ENCODE results near the gene MCCC2. TPM values are rescaled to one million over a fixed set of nuclear protein-coding genes. Genes with fewer than 3 reads are reported as not detected.
"Not testable (repeated sequence)": the region's sequence is repeated elsewhere in the genome, so short reads cannot be mapped to it uniquely, and the experiment has no call there.

Gene MCCC2
- total RNA-seq, 1 experiment from 2014 or later, result 98.7 TPM

- BruUV-seq (replicated peaks), result no TSS peak
- Mint-ChIP-seq H3K36me3 (ENCODE audit: insufficient read depth, unreplicated experiment) (peaks cover 6% of the 10 kb centered on the region), H3K4me1 (ENCODE audit: low read depth, unreplicated experiment) (peaks cover 8% of the 10 kb centered on the region), H3K9me3 (ENCODE audit: low read depth, unreplicated experiment) (no peaks in the 10 kb centered on the region), H3K4me3 (ENCODE audit: low read depth, unreplicated experiment) (no peak overlapping the region), H3K27me3 (ENCODE audit: unreplicated experiment) (no peaks in the 10 kb centered on the region), H3K27ac (ENCODE audit: unreplicated experiment) (no peak overlapping the region)
- TF ChIP-seq, protein P1, sequence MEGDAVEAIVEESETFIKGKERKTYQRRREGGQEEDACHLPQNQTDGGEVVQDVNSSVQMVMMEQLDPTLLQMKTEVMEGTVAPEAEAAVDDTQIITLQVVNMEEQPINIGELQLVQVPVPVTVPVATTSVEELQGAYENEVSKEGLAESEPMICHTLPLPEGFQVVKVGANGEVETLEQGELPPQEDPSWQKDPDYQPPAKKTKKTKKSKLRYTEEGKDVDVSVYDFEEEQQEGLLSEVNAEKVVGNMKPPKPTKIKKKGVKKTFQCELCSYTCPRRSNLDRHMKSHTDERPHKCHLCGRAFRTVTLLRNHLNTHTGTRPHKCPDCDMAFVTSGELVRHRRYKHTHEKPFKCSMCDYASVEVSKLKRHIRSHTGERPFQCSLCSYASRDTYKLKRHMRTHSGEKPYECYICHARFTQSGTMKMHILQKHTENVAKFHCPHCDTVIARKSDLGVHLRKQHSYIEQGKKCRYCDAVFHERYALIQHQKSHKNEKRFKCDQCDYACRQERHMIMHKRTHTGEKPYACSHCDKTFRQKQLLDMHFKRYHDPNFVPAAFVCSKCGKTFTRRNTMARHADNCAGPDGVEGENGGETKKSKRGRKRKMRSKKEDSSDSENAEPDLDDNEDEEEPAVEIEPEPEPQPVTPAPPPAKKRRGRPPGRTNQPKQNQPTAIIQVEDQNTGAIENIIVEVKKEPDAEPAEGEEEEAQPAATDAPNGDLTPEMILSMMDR (IDR thresholded peaks at IDR 0.05; ENCODE audit: unreplicated experiment), result no peak
- intact Hi-C loops (cut with micrococcal nuclease; ENCODE audit: unreplicated experiment), result no loop called here
- DNase-seq, result no peak
- CTCF ChIA-PET, result interaction anchor here (0.5 kb wide), 1 partner anchor 163 kb away, joined by 6 read pairs; no protein-coding TSS in a partner anchor
Measured at GRCh38 chr5:71633255-71634155, 46.4 kb downstream of the MCCC2 start.

DNA sequence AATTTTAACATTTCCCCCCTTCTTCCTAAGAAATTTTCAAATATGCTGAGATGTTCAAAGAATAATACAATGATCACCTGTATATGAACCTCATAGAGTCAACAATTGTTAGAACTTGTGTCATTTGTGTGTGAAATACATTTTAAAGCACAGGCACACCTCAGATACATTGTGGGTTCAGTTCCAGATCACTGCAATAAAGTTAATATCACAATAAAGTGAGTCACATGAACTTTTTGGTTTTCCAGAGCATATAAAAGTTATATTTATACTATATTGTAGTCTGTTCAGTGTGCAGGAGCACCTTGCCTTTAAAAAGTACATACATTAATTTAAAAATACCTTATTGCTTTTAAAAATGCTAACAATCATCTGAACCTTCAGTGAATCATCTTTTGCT lies 50.0 kb downstream of the MCCC2 start:
- CTCF ChIA-PET, result no interaction called here
- H3K36me3 Mint-ChIP-seq (ENCODE audit: insufficient read depth, unreplicated experiment), result peaks cover 19% of the 10 kb centered on the region
- DNase-seq, result no peak
- intact Hi-C loops (cut with micrococcal nuclease; ENCODE audit: unreplicated experiment), result no loop called here
- no peak overlapping the region for H3K4me3 Mint-ChIP-seq (ENCODE audit: low read depth, unreplicated experiment)
- H3K27me3 Mint-ChIP-seq (ENCODE audit: unreplicated experiment), result no peaks in the 10 kb centered on the region
- peaks cover 3% of the 10 kb centered on the region for H3K4me1 Mint-ChIP-seq (ENCODE audit: low read depth, unreplicated experiment)
- TF ChIP-seq, protein P1 (IDR thresholded peaks at IDR 0.05; ENCODE audit: unreplicated experiment), result no peak
- BruUV-seq (replicated peaks), result no TSS peak
- no peak overlapping the region for H3K27ac Mint-ChIP-seq (ENCODE audit: unreplicated experiment)
- H3K9me3 Mint-ChIP-seq (ENCODE audit: low read depth, unreplicated experiment), result no peaks in the 10 kb centered on the region

DNA sequence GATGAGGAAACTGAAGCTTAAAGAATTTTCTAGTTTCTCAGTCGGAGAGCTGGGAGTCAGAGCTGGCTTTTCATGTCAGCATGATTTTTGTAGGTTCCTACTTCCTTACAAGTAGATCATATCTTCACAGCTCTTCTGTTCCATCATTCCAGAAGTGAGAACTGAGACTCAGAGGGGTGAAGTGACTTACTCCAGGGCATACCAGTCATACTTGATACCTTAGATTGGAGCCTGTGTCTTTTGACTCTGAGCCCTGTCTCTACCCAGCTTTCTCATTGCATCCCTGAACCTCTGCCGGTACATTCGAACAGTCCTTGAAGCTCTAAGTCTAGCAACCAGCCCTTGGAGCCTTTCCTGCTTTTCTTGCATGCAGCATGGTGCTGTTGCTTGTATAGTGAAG lies 53.3 kb downstream of the MCCC2 start:
- CTCF ChIA-PET, result no interaction called here
- Mint-ChIP-seq H3K4me3 (ENCODE audit: low read depth, unreplicated experiment) (no peak overlapping the region), H3K27me3 (ENCODE audit: unreplicated experiment) (no peaks in the 10 kb centered on the region), H3K4me1 (ENCODE audit: low read depth, unreplicated experiment) (no peaks in the 10 kb centered on the region), H3K27ac (ENCODE audit: unreplicated experiment) (no peak overlapping the region), H3K9me3 (ENCODE audit: low read depth, unreplicated experiment) (no peaks in the 10 kb centered on the region), H3K36me3 (ENCODE audit: insufficient read depth, unreplicated experiment) (peaks cover 17% of the 10 kb centered on the region)
- BruUV-seq (replicated peaks), result no TSS peak
- intact Hi-C loops (cut with micrococcal nuclease; ENCODE audit: unreplicated experiment), result no loop called here
- DNase-seq, result no peak
- TF ChIP-seq, protein P1 (IDR thresholded peaks at IDR 0.05; ENCODE audit: unreplicated experiment), result no peak

DNA sequence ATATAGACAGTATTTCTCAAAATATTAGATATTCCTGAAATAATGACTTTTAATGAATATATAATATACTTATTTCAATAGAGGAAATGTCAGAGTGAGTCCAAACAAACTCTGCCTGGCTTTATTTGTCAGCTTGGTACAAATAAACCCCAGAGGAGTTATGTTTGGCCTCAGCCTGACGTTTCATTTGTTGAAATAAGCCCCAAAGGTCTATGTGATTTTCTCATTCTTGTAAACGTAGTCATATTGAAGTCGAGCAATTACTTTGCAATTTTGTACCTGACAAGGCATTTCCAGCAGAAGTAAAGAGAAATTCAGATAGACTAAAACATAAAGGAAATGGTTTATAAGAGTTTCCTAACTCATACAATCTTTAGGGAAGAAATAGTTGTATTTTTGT lies 57.9 kb downstream of the MCCC2 start:
- Mint-ChIP-seq H3K27me3 (ENCODE audit: unreplicated experiment) (no peaks in the 10 kb centered on the region), H3K36me3 (ENCODE audit: insufficient read depth, unreplicated experiment) (peaks cover 39% of the 10 kb centered on the region), H3K4me1 (ENCODE audit: low read depth, unreplicated experiment) (no peaks in the 10 kb centered on the region), H3K4me3 (ENCODE audit: low read depth, unreplicated experiment) (no peak overlapping the region), H3K27ac (ENCODE audit: unreplicated experiment) (no peak overlapping the region), H3K9me3 (ENCODE audit: low read depth, unreplicated experiment) (no peaks in the 10 kb centered on the region)
- TF ChIP-seq, protein P1 (IDR thresholded peaks at IDR 0.05; ENCODE audit: unreplicated experiment), result no peak
- no TSS peak for BruUV-seq (replicated peaks)
- intact Hi-C loops (cut with micrococcal nuclease; ENCODE audit: unreplicated experiment), result no loop called here
- CTCF ChIA-PET, result no interaction called here
- DNase-seq, result no peak

- H3K27ac Mint-ChIP-seq (ENCODE audit: unreplicated experiment); intact Hi-C loops (cut with micrococcal nuclease; ENCODE audit: unreplicated experiment); DNase-seq; H3K9me3 Mint-ChIP-seq (ENCODE audit: low read depth, unreplicated experiment); H3K27me3 Mint-ChIP-seq (ENCODE audit: unreplicated experiment); CTCF ChIA-PET; H3K4me1 Mint-ChIP-seq (ENCODE audit: low read depth, unreplicated experiment); BruUV-seq (replicated peaks); H3K4me3 Mint-ChIP-seq (ENCODE audit: low read depth, unreplicated experiment): not testable (repeated sequence)
- H3K36me3 Mint-ChIP-seq (ENCODE audit: insufficient read depth, unreplicated experiment), result peaks cover 44% of the 10 kb centered on the region
Measured at GRCh38 chr5:71650940-71651339, 63.8 kb downstream of the MCCC2 start.
